NCI-H510A treated with DMSO at 0.1 percent for 48 hours (cell line): ENCODE data around the gene SIDT2.
"Not testable (repeated sequence)": the region's sequence is repeated elsewhere in the genome, so short reads cannot be mapped to it uniquely, and the experiment has no call there.

Source experiments
- DNase-seq: peaks from one replicate; lab custom pipeline; 2025; lab: John Stamatoyannopoulos, UW

The SIDT2 gene

GRCh38 chr11:117204283-117205080 is 25.9 kb downstream of the SIDT2 start:
- DNase-seq = no peak

GRCh38 chr11:117205211-117205818 is 26.8 kb downstream of the SIDT2 start:
- no peak for DNase-seq

GRCh38 chr11:117206111-117206510 is 27.6 kb downstream of the SIDT2 start:
- not testable (repeated sequence) for DNase-seq

- not testable (repeated sequence) for DNase-seq
These were observed 28.3 kb downstream of the SIDT2 start for GRCh38 chr11:117206859-117207258.

GRCh38 chr11:117207481-117207880 is 28.9 kb downstream of the SIDT2 start:
- not testable (repeated sequence) for DNase-seq

- not testable (repeated sequence) for DNase-seq
These were observed 30.2 kb downstream of the SIDT2 start for GRCh38 chr11:117208710-117209109.

- not testable (repeated sequence) for DNase-seq
These were observed 31.0 kb downstream of the SIDT2 start for GRCh38 chr11:117209351-117210125.

- no peak for DNase-seq
These were observed 32.1 kb downstream of the SIDT2 start for GRCh38 chr11:117210620-117211019.

- DNase-seq = no peak
These were observed 34.3 kb downstream of the SIDT2 start for GRCh38 chr11:117212697-117213355.

GRCh38 chr11:117214404-117215110 is 36.0 kb downstream of the SIDT2 start:
- DNase-seq = no peak

- DNase-seq = no peak
These were observed 38.9 kb downstream of the SIDT2 start for GRCh38 chr11:117217141-117218084.

- DNase-seq = no peak
These were observed 39.8 kb downstream of the SIDT2 start for GRCh38 chr11:117218133-117218915.

- no peak for DNase-seq
These were observed 40.5 kb downstream of the SIDT2 start for GRCh38 chr11:117219001-117219400.

- DNase-seq = no peak
These were observed 40.9 kb downstream of the SIDT2 start for GRCh38 chr11:117219455-117219854.

GRCh38 chr11:117219995-117220394 is 41.5 kb downstream of the SIDT2 start:
- no peak for DNase-seq

- DNase-seq = no peak
These were observed 42.0 kb downstream of the SIDT2 start for GRCh38 chr11:117220568-117220967.

GRCh38 chr11:117220999-117221774 is 42.6 kb downstream of the SIDT2 start:
- no peak for DNase-seq

- peak; percentile 78 for DNase-seq
These were observed 43.4 kb downstream of the SIDT2 start for GRCh38 chr11:117221775-117222517.
